Gastroesophageal sphincter (tissue), 3 donors: ENCODE measurements around the gene AK8.

ENCODE experiments used
- EP300 ChIP-seq: sonication (generic); formaldehyde crosslinking; IDR thresholded peaks from one replicate; pipeline ENCODE4 v1.6.1; 2017; ENCODE audit warnings: antibody characterized with exemption, mild to moderate bottlenecking
- POLR2A ChIP-seq, 2 donors: fragments of 450-650 bp; IDR thresholded peaks; one replicate each; pipeline ENCODE4 v1.6.1; 2017; ENCODE audit warnings: antibody characterized with exemption in 2 of 2, mild to moderate bottlenecking in 2 of 2, moderate library complexity in 1 of 2
- POLR2AphosphoS5 ChIP-seq: sonication (generic); formaldehyde crosslinking; IDR thresholded peaks from one replicate; pipeline ENCODE4 v1.6.1; 2017; ENCODE audit warnings: antibody characterized with exemption
- TF ChIP-seq, protein P1 (sequence below), 4 experiments: fragments of 200-600 bp in 2 of 4; fragments of 450-650 bp in 2 of 4; sonication (generic) in 1 of 4; IDR thresholded peaks; one replicate each; pipeline ENCODE4 v1.5.1; 2017 to 2019; ENCODE audit warnings: antibody characterized with exemption in 4 of 4, mild to moderate bottlenecking in 2 of 4, moderate library complexity in 2 of 4

DNA sequence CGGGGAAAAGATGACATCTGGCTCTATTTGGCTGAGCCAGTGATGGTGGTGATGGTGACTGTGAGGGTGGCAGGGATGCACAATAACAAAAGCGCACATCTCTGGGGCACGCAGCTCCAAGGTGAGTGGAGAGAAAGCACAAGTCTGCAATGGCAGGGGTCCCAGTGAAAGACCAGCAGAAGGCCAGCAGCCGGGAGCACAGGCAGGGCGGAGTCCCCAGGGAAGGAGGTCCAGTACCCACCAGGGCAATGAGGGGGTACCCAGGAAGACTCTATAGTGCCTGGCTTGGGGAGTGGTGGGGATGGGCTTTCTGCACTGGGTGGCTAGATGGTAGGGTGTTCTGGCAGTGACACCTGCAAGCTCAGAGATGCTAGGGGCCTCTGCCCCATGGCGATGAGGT is 69.4 kb downstream of the AK8 start:
- TF ChIP-seq, protein P1, sequence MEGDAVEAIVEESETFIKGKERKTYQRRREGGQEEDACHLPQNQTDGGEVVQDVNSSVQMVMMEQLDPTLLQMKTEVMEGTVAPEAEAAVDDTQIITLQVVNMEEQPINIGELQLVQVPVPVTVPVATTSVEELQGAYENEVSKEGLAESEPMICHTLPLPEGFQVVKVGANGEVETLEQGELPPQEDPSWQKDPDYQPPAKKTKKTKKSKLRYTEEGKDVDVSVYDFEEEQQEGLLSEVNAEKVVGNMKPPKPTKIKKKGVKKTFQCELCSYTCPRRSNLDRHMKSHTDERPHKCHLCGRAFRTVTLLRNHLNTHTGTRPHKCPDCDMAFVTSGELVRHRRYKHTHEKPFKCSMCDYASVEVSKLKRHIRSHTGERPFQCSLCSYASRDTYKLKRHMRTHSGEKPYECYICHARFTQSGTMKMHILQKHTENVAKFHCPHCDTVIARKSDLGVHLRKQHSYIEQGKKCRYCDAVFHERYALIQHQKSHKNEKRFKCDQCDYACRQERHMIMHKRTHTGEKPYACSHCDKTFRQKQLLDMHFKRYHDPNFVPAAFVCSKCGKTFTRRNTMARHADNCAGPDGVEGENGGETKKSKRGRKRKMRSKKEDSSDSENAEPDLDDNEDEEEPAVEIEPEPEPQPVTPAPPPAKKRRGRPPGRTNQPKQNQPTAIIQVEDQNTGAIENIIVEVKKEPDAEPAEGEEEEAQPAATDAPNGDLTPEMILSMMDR (IDR thresholded peaks at IDR 0.05): no peak
- TF ChIP-seq POLR2AphosphoS5 (no peak), POLR2A (IDR thresholded peaks at IDR 0.05) (no peak), EP300 (no peak)
